Measurements from ENCODE around the gene ACOXL.

The ACOXL gene

GRCh38 chr2:111045771-111046444, 313.5 kb downstream of the ACOXL start:
- TF ChIP-seq CTCF (conservative IDR thresholded peaks at IDR 0.05; ENCODE audit: low read depth) = no peak
- H3K27ac ChIP-seq = no peak overlapping the region
- ChIA-PET CTCF (interaction anchor here (0.6 to 0.8 kb wide), 2 partner anchors 18 to 148 kb away, joined by 3 read pairs; no protein-coding TSS in a partner anchor), POLR2A (ENCODE audit: low non-redundant PET) (no interaction called here)
- no peak for DNase-seq (ENCODE audit: low spot score)

- no peak for TF ChIP-seq CTCF (conservative IDR thresholded peaks at IDR 0.05; ENCODE audit: low read depth)
- H3K27ac ChIP-seq = no peak overlapping the region
- no peak for DNase-seq (ENCODE audit: low spot score)
- CTCF ChIA-PET = interaction anchor here (0.6 kb wide), 1 partner anchor 147 kb away, joined by 3 read pairs; no protein-coding TSS in a partner anchor
- POLR2A ChIA-PET (ENCODE audit: low non-redundant PET) = no interaction called here
Measured at GRCh38 chr2:111046670-111047069, 314.3 kb downstream of the ACOXL start.

- no peak for TF ChIP-seq CTCF (conservative IDR thresholded peaks at IDR 0.05; ENCODE audit: low read depth)
- DNase-seq (ENCODE audit: low spot score) = no peak
- CTCF ChIA-PET = interaction anchor here (0.7 kb wide), 1 partner anchor 11 kb away, joined by 3 read pairs; no protein-coding TSS in a partner anchor
- H3K27ac ChIP-seq = no peak overlapping the region
- POLR2A ChIA-PET (ENCODE audit: low non-redundant PET) = no interaction called here
Measured at GRCh38 chr2:111048856-111049768, 316.7 kb downstream of the ACOXL start.

- no peak for DNase-seq (ENCODE audit: low spot score)
- H3K27ac ChIP-seq = no peak overlapping the region
- ChIA-PET CTCF (interaction anchor here (0.7 kb wide), 1 partner anchor 12 kb away, joined by 3 read pairs; no protein-coding TSS in a partner anchor), POLR2A (ENCODE audit: low non-redundant PET) (no interaction called here)
- TF ChIP-seq CTCF (conservative IDR thresholded peaks at IDR 0.05; ENCODE audit: low read depth) = no peak
Measured at GRCh38 chr2:111049792-111050640, 317.6 kb downstream of the ACOXL start.

- no peak overlapping the region for H3K27ac ChIP-seq
- POLR2A ChIA-PET (ENCODE audit: low non-redundant PET) = no interaction called here
- CTCF ChIA-PET = interaction anchor here (0.6 kb wide), 1 partner anchor 1087 kb away, joined by 3 read pairs; no protein-coding TSS in a partner anchor
- DNase-seq (ENCODE audit: low spot score) = no peak
- no peak for TF ChIP-seq CTCF (conservative IDR thresholded peaks at IDR 0.05; ENCODE audit: low read depth)
Measured at GRCh38 chr2:111050701-111051376, 318.5 kb downstream of the ACOXL start.

All from RWPE1 (cell line).